ENCODE data around the gene PLEKHG4B. TPM values are rescaled to one million over a fixed set of nuclear protein-coding genes. Genes with fewer than 3 reads are reported as not detected.
A peak's percentile ranks its signal among the peaks of the same experiment; 100 is the strongest.

The PLEKHG4B gene
- total RNA-seq, 1 experiment from 2014 or later = 44.3 TPM

DNA sequence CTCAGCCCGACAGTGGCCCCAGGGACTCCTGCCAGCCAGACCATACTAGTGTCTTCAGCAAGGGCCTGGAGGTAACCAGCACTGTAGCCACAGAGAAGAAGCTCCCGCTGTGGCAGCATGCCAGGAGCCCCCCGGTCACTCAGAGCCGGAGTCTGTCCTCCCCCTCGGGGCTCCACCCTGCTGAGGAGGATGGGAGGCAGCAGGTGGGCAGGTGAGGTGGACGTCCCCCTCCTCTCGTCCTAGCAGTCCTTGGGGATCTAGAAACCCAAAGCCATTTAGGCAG, 71.3 kb downstream of the PLEKHG4B start:
- H4K91ac ChIP-seq (ENCODE audit: insufficient read length, low read depth, low read length) = no peak overlapping the region
- H3K27ac Mint-ChIP-seq = peak overlapping the region in 1 of 3 experiments; percentile 66; a peak in 2 of 7 replicates

More for the DNA sequence above, 71.3 kb downstream of the PLEKHG4B start:
- Histone ChIP-seq H3K27ac (ENCODE audit: insufficient read length, low read depth, low read length) (no peak overlapping the region), H3K79me1 (ENCODE audit: insufficient read depth, low read depth, low read length, poor library complexity, severe bottlenecking) (no peaks in the 10 kb centered on the region), H2BK12ac (ENCODE audit: insufficient read length, low read depth, low read length) (no peak overlapping the region), H2AFZ (ENCODE audit: low read length) (no peak overlapping the region), H3K23ac (ENCODE audit: insufficient read length, low read depth, low read length) (no peak overlapping the region), H3K9me3 (ENCODE audit: control insufficient read depth, low read depth, low read length) (no peaks in the 10 kb centered on the region), H3K4me1 (ENCODE audit: insufficient read depth, low read length) (no peaks in the 10 kb centered on the region), H3K56ac (ENCODE audit: insufficient read length, low read depth, low read length) (no peak overlapping the region), H3K9ac (ENCODE audit: extremely low read depth, insufficient read length, low read length) (no peak overlapping the region), H4K8ac (replicated peaks; ENCODE audit: insufficient read length, low read depth, low read length) (no peak overlapping the region), H4K5ac (ENCODE audit: insufficient read length, low read depth, low read length) (no peak overlapping the region), H4K20me1 (ENCODE audit: control insufficient read depth, insufficient read depth, insufficient read length) (no peaks in the 10 kb centered on the region), H3K14ac (ENCODE audit: insufficient read depth, low read length) (no peak overlapping the region), H2BK5ac (ENCODE audit: insufficient read length, low read length) (no peak overlapping the region), H3K23me2 (ENCODE audit: insufficient read length, low read depth, low read length, poor library complexity, severe bottlenecking) (no peaks in the 10 kb centered on the region), H2BK15ac (ENCODE audit: low read depth, low read length) (no peak overlapping the region), H3K27me3 (ENCODE audit: insufficient read depth, low read length) (no peaks in the 10 kb centered on the region), H2BK20ac (ENCODE audit: low read depth, low read length, poor library complexity, severe bottlenecking) (no peak overlapping the region), H2AK5ac (ENCODE audit: insufficient read length, low read length) (no peak overlapping the region), H2BK120ac (ENCODE audit: low read depth, low read length, poor library complexity, severe bottlenecking) (no peak overlapping the region), H3T11ph (ENCODE audit: low read length) (no peak overlapping the region), H3K79me2 (ENCODE audit: insufficient read depth, low read length) (no peaks in the 10 kb centered on the region), H3K4ac (ENCODE audit: low read depth, low read length) (no peak overlapping the region), H3K4me2 (ENCODE audit: insufficient read depth, insufficient read length, low read length) (no peak overlapping the region), H3K18ac (ENCODE audit: insufficient read length, low read depth, low read length) (no peak overlapping the region)
- no CpG with 5 or more reads among the region's 7 CpGs for WGBS (ENCODE audit: extremely low coverage, insufficient read length, low lambda C conversion rate)
- DNase-seq = no peak
- H3K9me3 Mint-ChIP-seq = peaks cover 15 to 17% of the 10 kb centered on the region in 2 experiments
- H3K36me3 Mint-ChIP-seq (ENCODE audit: insufficient read depth in 1 of 3, low read depth in 3 of 3) = peaks cover 15 to 65% (median 57%) of the 10 kb centered on the region in 3 experiments
- peaks cover 7 to 14% of the 10 kb centered on the region in 2 experiments; a peak in 3 of 4 replicates for H3K4me1 Mint-ChIP-seq
- TF ChIP-seq, protein P1, sequence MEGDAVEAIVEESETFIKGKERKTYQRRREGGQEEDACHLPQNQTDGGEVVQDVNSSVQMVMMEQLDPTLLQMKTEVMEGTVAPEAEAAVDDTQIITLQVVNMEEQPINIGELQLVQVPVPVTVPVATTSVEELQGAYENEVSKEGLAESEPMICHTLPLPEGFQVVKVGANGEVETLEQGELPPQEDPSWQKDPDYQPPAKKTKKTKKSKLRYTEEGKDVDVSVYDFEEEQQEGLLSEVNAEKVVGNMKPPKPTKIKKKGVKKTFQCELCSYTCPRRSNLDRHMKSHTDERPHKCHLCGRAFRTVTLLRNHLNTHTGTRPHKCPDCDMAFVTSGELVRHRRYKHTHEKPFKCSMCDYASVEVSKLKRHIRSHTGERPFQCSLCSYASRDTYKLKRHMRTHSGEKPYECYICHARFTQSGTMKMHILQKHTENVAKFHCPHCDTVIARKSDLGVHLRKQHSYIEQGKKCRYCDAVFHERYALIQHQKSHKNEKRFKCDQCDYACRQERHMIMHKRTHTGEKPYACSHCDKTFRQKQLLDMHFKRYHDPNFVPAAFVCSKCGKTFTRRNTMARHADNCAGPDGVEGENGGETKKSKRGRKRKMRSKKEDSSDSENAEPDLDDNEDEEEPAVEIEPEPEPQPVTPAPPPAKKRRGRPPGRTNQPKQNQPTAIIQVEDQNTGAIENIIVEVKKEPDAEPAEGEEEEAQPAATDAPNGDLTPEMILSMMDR (conservative IDR thresholded peaks at IDR 0.05) = no peak
- H3K27me3 Mint-ChIP-seq (ENCODE audit: low read depth) = no peaks in the 10 kb centered on the region
- no peak overlapping the region for H3K4me3 Mint-ChIP-seq

All from H9 (cell line).